NCI-H1417 (cell line): ENCODE results near the gene SHANK1.
"Not testable (repeated sequence)": the region's sequence is repeated elsewhere in the genome, so short reads cannot be mapped to it uniquely, and the experiment has no call there.

Experiments
- DNase-seq, 3 experiments: peaks; one replicate each; lab custom pipeline; 2025; lab: John Stamatoyannopoulos, UW

SHANK1 gene

GRCh38 chr19:50633973-50634372, 85.6 kb downstream of the SHANK1 start:
- DNase-seq, result no peak

DNA sequence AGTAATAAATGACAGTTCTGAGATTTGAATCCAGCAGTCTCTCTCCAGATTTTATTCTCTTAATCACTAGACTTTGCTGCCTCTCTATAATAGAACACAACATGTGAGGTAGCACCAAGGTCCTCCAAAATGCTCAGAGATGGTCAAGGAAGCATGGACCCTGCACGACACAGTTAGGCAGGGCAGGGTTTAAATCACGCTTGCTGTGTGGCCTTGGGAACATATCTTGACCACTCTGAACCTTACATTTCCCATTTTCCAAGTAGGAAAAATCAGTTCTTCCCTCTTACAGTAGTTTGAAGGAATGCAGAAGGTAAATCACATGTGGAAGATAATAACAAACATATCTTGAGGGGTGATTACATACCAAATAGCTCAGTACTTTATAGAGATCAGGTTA, 86.2 kb downstream of the SHANK1 start:
- DNase-seq, result no peak

DNA sequence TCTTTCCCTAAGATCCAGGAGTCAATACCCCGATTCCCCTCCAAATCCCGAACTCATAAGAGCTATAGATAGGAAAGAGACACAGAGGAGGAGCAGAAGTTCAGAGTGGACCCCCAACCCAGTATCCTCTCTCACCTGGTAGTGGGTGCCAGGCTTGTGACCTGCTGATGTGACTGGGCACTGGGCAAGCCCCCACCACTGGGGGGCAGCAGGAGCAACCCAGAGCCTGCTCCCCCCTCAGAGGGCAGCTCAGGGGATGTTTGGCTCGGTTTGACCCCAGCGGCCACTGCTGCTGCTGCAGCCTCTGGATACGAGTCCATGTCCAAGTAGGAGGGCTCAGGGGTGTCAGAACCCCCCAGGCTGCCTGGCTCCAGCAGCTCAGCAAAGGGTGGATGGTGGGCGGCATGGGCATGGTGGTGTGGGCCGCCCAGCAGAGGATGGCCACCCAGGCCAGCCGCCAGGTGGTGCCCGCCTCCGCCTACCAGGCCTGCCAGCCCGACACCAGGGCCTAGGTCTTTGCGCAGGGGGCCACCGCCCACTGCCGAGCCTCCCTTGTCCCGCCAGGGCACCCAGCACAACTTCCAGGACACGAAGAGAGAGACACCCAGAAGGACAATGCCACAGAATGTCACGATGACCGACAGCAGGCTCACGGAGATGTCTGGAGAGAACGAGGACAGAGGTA, 87.3 kb downstream of the SHANK1 start:
- DNase-seq, result no peak

GRCh38 chr19:50629801-50630200, 89.8 kb downstream of the SHANK1 start:
- no peak for DNase-seq

GRCh38 chr19:50629194-50629593, 90.4 kb downstream of the SHANK1 start:
- DNase-seq, result no peak

DNA sequence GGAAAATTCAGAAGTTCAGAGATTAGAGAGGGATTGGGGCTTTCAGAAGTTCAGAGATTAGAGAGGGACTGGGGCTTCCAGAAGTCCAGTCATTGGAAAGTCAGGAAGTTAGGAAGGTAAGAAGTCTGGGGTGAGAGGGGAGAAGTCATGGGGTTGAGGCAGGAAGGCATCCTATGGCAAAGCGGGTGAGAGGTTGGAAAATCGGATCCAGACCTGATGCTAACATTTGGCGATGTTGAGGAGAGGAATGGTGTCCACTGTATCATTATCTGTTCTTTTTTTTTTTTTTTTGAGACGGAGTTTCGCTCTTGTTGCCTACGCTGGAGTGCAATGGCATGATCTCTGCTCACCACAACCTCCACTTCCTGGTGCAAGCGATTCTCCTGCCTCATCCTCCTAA, 91.1 kb downstream of the SHANK1 start:
- no peak for DNase-seq

GRCh38 chr19:50628146-50628545, 91.5 kb downstream of the SHANK1 start:
- no peak for DNase-seq

- DNase-seq, result no peak
Measured at GRCh38 chr19:50626795-50627194, 92.8 kb downstream of the SHANK1 start.

DNA sequence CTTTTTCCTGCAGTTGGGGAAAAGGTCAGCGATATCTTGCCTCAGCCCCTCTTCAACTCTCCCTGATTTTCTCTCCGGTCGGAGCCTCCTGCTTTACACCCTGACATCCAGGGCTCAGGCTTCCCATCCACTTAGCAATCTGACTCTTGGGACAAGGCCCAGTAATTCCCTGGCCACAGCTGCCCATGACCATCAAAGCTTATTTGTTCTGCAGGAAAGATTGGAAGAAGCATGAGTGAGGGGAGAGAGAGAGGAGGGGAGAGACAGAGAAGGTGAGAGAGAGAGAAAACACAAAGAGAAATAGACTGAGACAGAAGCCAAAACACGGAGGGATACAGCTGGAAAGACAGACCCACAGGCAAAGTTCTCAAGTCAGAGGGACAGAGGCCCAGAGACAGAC, 93.6 kb downstream of the SHANK1 start:
- DNase-seq, result no peak

DNA sequence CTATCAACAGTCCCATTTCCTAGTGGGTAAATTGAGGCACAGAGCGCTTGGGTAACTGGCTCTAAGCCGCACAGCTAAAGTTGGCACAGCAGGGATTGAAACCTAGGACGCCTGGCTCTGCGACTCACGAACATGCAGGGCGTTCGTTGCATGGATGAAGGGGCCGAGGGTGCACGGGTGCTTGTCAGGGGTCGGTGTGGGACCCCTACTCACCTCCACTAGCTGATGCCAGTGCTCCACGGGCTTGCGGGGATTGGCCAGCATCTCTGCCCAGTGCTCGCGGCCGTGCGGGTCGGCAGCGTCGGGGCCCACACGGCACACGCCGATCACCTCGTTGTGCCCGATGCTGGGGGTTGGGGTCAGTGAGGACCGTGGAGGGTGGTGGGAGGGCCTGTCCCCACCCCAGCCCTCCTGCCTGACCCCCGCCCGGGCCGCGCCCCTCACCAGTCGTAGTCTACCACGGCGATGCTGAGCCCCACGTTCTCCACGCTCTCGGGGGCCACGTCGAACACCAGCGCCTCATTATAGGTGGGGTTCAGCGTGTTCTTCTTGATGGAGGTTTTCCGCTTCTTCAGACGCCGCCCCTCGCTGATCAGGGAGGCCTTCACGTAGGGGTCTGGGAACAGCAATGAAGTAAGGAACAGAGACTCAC, 94.5 kb downstream of the SHANK1 start:
- DNase-seq, result no peak

DNA sequence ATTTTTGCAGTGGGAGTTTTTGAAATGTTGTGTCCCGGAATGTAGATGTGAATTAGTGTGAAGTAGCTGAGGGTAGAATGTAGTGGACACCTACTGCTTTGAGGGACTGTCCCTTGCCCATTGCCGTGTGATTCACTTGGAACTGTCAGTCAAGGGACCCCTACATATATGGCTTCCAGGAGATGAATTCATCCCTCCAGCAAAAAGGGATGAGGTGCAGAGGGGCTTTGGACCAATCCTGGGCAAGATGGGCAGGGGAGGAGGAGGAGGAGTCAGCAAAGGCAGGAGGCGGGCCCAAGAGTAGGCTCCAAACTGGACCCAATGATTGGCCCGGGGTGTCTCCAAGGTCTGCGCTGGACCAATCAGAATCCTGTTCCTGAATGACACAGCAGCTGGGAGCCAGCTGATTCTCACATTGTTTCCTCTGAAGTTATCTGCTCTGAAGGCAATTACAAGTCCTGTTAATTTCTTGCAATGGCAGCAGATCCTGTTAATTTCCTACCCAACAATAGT, 99.2 kb downstream of the SHANK1 start:
- not testable (repeated sequence) for DNase-seq

DNA sequence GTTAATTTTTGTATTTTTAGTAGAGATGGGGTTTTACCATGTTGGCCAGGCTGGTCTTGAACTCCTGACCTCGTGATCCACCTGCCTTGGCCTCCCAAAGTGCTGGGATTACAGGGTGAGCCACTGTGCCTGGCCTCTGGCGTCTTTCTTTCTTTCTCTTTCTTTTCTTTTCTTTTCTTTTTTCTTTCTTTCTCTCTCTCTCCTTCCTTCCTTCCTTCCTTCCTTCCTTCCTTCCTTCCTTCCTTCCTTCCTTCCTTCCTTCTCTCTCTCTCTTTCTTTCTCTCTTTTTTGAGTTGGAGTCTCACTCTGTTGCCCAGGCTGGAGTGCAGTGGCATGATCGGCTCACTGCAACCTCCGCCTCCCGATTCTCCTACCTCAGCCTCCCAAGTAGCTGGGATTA, 100.4 kb downstream of the SHANK1 start:
- DNase-seq, result not testable (repeated sequence)

DNA sequence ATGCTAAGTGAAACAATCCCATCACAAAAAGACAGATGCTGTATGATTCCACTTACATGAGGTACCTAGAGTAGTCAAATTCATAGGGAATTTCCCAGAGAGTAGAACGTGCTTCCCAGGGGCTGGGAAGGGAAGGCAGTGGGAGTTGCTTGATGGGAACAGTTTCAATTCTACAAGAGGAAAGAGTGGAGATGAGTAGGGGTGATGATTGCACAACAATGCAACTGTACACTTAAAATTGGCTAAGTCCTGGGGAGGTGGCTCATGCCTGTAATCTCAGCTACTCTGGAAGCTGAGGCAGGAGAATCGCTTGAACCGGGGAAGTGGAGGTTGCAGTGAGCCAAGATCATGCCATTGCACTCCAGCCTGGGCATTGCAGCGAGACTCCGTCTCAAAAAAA, 101.2 kb downstream of the SHANK1 start:
- DNase-seq, result not testable (repeated sequence)

GRCh38 chr19:50612504-50613404, 106.8 kb downstream of the SHANK1 start:
- not testable (repeated sequence) for DNase-seq
